Measurements from ENCODE around the gene HPSE2. TPM values are rescaled to one million over a fixed set of nuclear protein-coding genes. Genes with fewer than 3 reads are reported as not detected.

HPSE2 gene
- total RNA-seq, 1 experiment from 2014 or later, result 0.20 TPM

DNA sequence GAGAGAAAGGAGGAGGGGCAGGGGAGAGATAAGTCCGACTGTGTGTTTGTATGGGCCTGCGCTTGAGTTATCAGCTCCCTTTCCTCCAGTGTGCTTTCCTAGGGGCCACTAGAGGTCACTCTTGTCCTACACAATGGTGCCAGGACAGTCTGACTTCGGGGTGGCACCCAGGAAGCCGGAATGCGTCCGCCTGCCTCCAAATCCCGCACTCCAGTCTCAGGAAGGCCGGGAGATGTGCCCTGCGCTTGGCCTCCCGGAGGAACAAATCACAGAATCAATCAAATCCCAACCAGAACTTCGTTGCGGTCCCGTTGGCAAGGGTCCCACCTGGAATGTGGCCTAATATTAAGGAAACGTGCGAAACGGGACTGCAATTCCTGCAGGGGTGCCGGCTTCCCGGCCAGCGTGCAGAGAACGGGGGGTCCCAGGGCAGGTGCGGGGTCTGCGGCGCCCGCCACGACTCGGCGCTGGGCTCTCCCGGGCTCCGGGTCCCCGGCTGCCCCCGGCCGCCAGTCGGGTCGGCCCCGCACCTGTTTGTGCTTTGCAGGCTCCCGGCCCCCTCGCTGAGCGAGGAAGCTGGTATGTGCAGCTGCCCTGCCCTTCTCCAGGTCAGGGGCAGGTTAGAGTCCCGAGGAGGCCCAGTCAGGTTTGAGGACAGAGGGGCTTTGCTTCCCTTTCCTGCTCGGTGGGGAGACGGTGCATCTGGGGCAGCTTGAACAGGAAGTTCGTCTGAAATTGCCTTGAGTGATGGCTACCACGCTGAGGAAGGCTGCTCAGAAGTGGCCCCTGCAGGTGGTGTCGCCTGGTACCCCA lies 767.9 kb downstream of the HPSE2 start:
- H3K18ac ChIP-seq (ENCODE audit: insufficient read length, low read depth, low read length), result no peak overlapping the region
- no peak overlapping the region for H3K27ac ChIP-seq (ENCODE audit: insufficient read length, low read depth, low read length)
- H3K79me1 ChIP-seq (ENCODE audit: insufficient read depth, low read depth, low read length, poor library complexity, severe bottlenecking), result no peaks in the 10 kb centered on the region
- no peak overlapping the region for H2BK12ac ChIP-seq (ENCODE audit: insufficient read length, low read depth, low read length)
- no peak overlapping the region for H3K9ac ChIP-seq (ENCODE audit: extremely low read depth, insufficient read length, low read length)
- no peak overlapping the region for H2AFZ ChIP-seq (ENCODE audit: low read length)
- H3K23me2 ChIP-seq (ENCODE audit: insufficient read length, low read depth, low read length, poor library complexity, severe bottlenecking), result no peaks in the 10 kb centered on the region
- no CpG with 5 or more reads among the region's 44 CpGs for WGBS (ENCODE audit: extremely low coverage, insufficient read length, low lambda C conversion rate)
- H2BK15ac ChIP-seq (ENCODE audit: low read depth, low read length), result no peak overlapping the region
- Mint-ChIP-seq H3K9me3 (no peaks in the 10 kb centered on the region), H3K4me1 (peaks cover 27 to 35% of the 10 kb centered on the region in 2 experiments), H3K4me3 (peak overlapping the region; percentile 59 to 77; a peak in 3 of 5 replicates), H3K27me3 (ENCODE audit: low read depth) (peaks cover 29% of the 10 kb centered on the region), H3K27ac (no peak overlapping the region; a peak in 1 of 7 replicates), H3K36me3 (ENCODE audit: insufficient read depth in 1 of 3, low read depth in 3 of 3) (no peaks in the 10 kb centered on the region; a peak in 1 of 7 replicates)
- H3K9me3 ChIP-seq (ENCODE audit: control insufficient read depth, low read depth, low read length), result no peaks in the 10 kb centered on the region
- TF ChIP-seq, protein P1, sequence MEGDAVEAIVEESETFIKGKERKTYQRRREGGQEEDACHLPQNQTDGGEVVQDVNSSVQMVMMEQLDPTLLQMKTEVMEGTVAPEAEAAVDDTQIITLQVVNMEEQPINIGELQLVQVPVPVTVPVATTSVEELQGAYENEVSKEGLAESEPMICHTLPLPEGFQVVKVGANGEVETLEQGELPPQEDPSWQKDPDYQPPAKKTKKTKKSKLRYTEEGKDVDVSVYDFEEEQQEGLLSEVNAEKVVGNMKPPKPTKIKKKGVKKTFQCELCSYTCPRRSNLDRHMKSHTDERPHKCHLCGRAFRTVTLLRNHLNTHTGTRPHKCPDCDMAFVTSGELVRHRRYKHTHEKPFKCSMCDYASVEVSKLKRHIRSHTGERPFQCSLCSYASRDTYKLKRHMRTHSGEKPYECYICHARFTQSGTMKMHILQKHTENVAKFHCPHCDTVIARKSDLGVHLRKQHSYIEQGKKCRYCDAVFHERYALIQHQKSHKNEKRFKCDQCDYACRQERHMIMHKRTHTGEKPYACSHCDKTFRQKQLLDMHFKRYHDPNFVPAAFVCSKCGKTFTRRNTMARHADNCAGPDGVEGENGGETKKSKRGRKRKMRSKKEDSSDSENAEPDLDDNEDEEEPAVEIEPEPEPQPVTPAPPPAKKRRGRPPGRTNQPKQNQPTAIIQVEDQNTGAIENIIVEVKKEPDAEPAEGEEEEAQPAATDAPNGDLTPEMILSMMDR (conservative IDR thresholded peaks at IDR 0.05), result peak; percentile 92
- H3K4ac ChIP-seq (ENCODE audit: low read depth, low read length), result no peak overlapping the region
- no peak overlapping the region for H3K14ac ChIP-seq (ENCODE audit: insufficient read depth, low read length)
- H4K8ac ChIP-seq (replicated peaks; ENCODE audit: insufficient read length, low read depth, low read length), result no peak overlapping the region
- H3T11ph ChIP-seq (ENCODE audit: low read length), result no peak overlapping the region
- no peak overlapping the region for H2BK120ac ChIP-seq (ENCODE audit: low read depth, low read length, poor library complexity, severe bottlenecking)
- H3K56ac ChIP-seq (ENCODE audit: insufficient read length, low read depth, low read length), result no peak overlapping the region
- H3K79me2 ChIP-seq (ENCODE audit: insufficient read depth, low read length), result no peaks in the 10 kb centered on the region
- no peak overlapping the region for H4K5ac ChIP-seq (ENCODE audit: insufficient read length, low read depth, low read length)
- peak; percentile 79 for DNase-seq
- no peak overlapping the region for H3K23ac ChIP-seq (ENCODE audit: insufficient read length, low read depth, low read length)
- H3K4me1 ChIP-seq (ENCODE audit: insufficient read depth, low read length), result no peaks in the 10 kb centered on the region; the same call in 1 of the 2 replicates
- no peak overlapping the region for H3K4me2 ChIP-seq (ENCODE audit: insufficient read depth, insufficient read length, low read length)
- H2BK20ac ChIP-seq (ENCODE audit: low read depth, low read length, poor library complexity, severe bottlenecking), result no peak overlapping the region
- H4K91ac ChIP-seq (ENCODE audit: insufficient read length, low read depth, low read length), result no peak overlapping the region
- H3K27me3 ChIP-seq (ENCODE audit: insufficient read depth, low read length), result no peaks in the 10 kb centered on the region
- H2AK5ac ChIP-seq (ENCODE audit: insufficient read length, low read length), result no peak overlapping the region
- no peak overlapping the region for H2BK5ac ChIP-seq (ENCODE audit: insufficient read length, low read length)
- no peaks in the 10 kb centered on the region for H4K20me1 ChIP-seq (ENCODE audit: control insufficient read depth, insufficient read depth, insufficient read length)
